Trophoblast cell (in vitro differentiated cells and primary cell): ENCODE data around the gene CELA3A.
"Not testable (repeated sequence)": the region's sequence is repeated elsewhere in the genome, so short reads cannot be mapped to it uniquely, and the experiment has no call there.

Experiments used
- DNase-seq, 2 donors: peaks; one replicate each; pipeline ENCODE4 v3.0.0-alpha.2; 2016
- H2AFZ ChIP-seq: 2 replicates; pipeline ENCODE4 v1.6.1; 2013; ENCODE audit warnings: low read length, moderate library complexity, mild to moderate bottlenecking; ENCODE audit not compliant: insufficient read depth, poor library complexity
- H2AK5ac ChIP-seq: 2 replicates; pipeline ENCODE4 v1.6.1; 2013; ENCODE audit warnings: mild to moderate bottlenecking, low read length
- H2BK120ac ChIP-seq: 2 replicates; pipeline ENCODE4 v1.6.1; 2013; ENCODE audit warnings: low read length, mild to moderate bottlenecking, moderate library complexity; ENCODE audit not compliant: insufficient read depth, poor library complexity
- H2BK12ac ChIP-seq: 2 replicates; pipeline ENCODE4 v1.6.1; 2013; ENCODE audit warnings: mild to moderate bottlenecking, low read length, moderate library complexity
- H2BK5ac ChIP-seq: 2 replicates; pipeline ENCODE4 v1.6.1; 2013; ENCODE audit warnings: low read length, low read depth, moderate library complexity, mild to moderate bottlenecking; ENCODE audit not compliant: poor library complexity
- H3K14ac ChIP-seq: 2 replicates; pipeline ENCODE4 v1.6.1; 2013; ENCODE audit warnings: mild to moderate bottlenecking, low read length
- H3K18ac ChIP-seq: 2 replicates; pipeline ENCODE4 v1.6.1; 2013; ENCODE audit warnings: mild to moderate bottlenecking, low read length
- H3K23ac ChIP-seq: 2 replicates; pipeline ENCODE4 v1.6.1; 2013; ENCODE audit warnings: low read length
- H3K27ac ChIP-seq: 2 replicates; pipeline ENCODE4 v1.5.1; 2013; ENCODE audit warnings: low read depth, mild to moderate bottlenecking, inconsistent platforms, low read length, moderate library complexity
- H3K27me3 ChIP-seq: 2 replicates; pipeline ENCODE4 v1.6.1; 2013; ENCODE audit warnings: inconsistent platforms, mild to moderate bottlenecking, low read length, moderate library complexity; ENCODE audit not compliant: insufficient read depth
- H3K36me3 ChIP-seq, 2 experiments: 1 replicate in 1 of 2; 2 replicates in 1 of 2; pipeline ENCODE4 v1.6.1; 2013; ENCODE audit warnings: low read length in 2 of 2, mild to moderate bottlenecking in 2 of 2, moderate library complexity in 1 of 2; ENCODE audit not compliant: insufficient read depth in 2 of 2, control insufficient read depth in 1 of 2
- H3K4ac ChIP-seq: 2 replicates; pipeline ENCODE4 v1.6.1; 2013; ENCODE audit warnings: low read depth, mild to moderate bottlenecking, low read length, moderate library complexity
- H3K4me1 ChIP-seq, 2 experiments: 1 replicate in 1 of 2; 2 replicates in 1 of 2; pipeline ENCODE4 v1.6.1; 2013; ENCODE audit warnings: low read length in 2 of 2, mild to moderate bottlenecking in 2 of 2, moderate library complexity in 1 of 2; ENCODE audit not compliant: insufficient read depth in 2 of 2, control insufficient read depth in 1 of 2
- H3K4me2 ChIP-seq: 2 replicates; pipeline ENCODE4 v1.6.1; 2013; ENCODE audit warnings: inconsistent platforms, mild to moderate bottlenecking, low read length, moderate library complexity
- H3K4me3 ChIP-seq: 2 replicates; pipeline ENCODE4 v1.5.1; 2013; ENCODE audit warnings: mild to moderate bottlenecking, low read depth, low read length, inconsistent platforms
- H3K79me1 ChIP-seq: one replicate; pipeline ENCODE4 v1.6.1; 2013; ENCODE audit warnings: low read length
- H3K79me2 ChIP-seq: 2 replicates; pipeline ENCODE4 v1.6.1; 2013; ENCODE audit warnings: low read length, mild to moderate bottlenecking; ENCODE audit not compliant: control insufficient read depth, insufficient read depth, poor library complexity
- H3K9ac ChIP-seq: 2 replicates; pipeline ENCODE4 v1.6.1; 2013; ENCODE audit warnings: mild to moderate bottlenecking, low read length
- H3K9me3 ChIP-seq: 2 replicates; pipeline ENCODE4 v1.6.1; 2013; ENCODE audit warnings: low read depth, mild to moderate bottlenecking, control low read depth, inconsistent platforms, low read length; ENCODE audit not compliant: insufficient read depth
- H4K12ac ChIP-seq: 2 replicates; pipeline ENCODE4 v1.6.1; 2013; ENCODE audit warnings: low read depth, mild to moderate bottlenecking, low read length, moderate library complexity
- H4K8ac ChIP-seq: 2 replicates; pipeline ENCODE4 v1.6.1; 2013; ENCODE audit warnings: low read depth, mild to moderate bottlenecking, low read length, moderate library complexity
- H4K91ac ChIP-seq: one replicate; pipeline ENCODE4 v1.6.1; 2013; ENCODE audit warnings: low read depth, mild to moderate bottlenecking, low read length, moderate library complexity
- WGBS: extraction: QIAGEN DNeasy Blood & Tissue Kit; methylation state at CpG from one replicate; pipeline ENCODE4 v1.1.7; 2013; ENCODE audit warnings: missing lambda C conversion rate; ENCODE audit not compliant: insufficient read length, insufficient coverage; ENCODE audit errors: extremely low coverage; 5-methylcytosine and 5-hydroxymethylcytosine counted together

CELA3A gene

GRCh38 chr1:22034834-22035233, 33.4 kb downstream of the CELA3A start:
- not testable (repeated sequence) for H3K4me3 ChIP-seq, H3K27ac ChIP-seq, H3K14ac ChIP-seq, H4K91ac ChIP-seq, H3K4ac ChIP-seq, H4K8ac ChIP-seq, H2BK120ac ChIP-seq, DNase-seq, H3K4me2 ChIP-seq, H3K18ac ChIP-seq, H2BK12ac ChIP-seq, H2BK5ac ChIP-seq, H3K27me3 ChIP-seq, H3K36me3 ChIP-seq, H2AFZ ChIP-seq, H4K12ac ChIP-seq, H3K9ac ChIP-seq, H3K79me2 ChIP-seq, H2AK5ac ChIP-seq, H3K9me3 ChIP-seq, H3K79me1 ChIP-seq, H3K23ac ChIP-seq
- WGBS = no CpG with 5 or more reads among the region's 5 CpGs
- peaks cover 8 to 14% of the 10 kb centered on the region in 2 experiments for H3K4me1 ChIP-seq

GRCh38 chr1:22037520-22037919, 36.1 kb downstream of the CELA3A start:
- Histone ChIP-seq H3K79me2 (no peaks in the 10 kb centered on the region), H2BK12ac (no peak overlapping the region), H3K4me1 (peaks cover 0 to 5% of the 10 kb centered on the region in 2 experiments), H4K91ac (no peak overlapping the region), H3K18ac (no peak overlapping the region), H4K8ac (no peak overlapping the region), H3K4me3 (no peak overlapping the region), H2AK5ac (no peak overlapping the region), H3K14ac (no peak overlapping the region), H3K9ac (no peak overlapping the region), H2AFZ (no peak overlapping the region), H3K36me3 (no peaks in the 10 kb centered on the region), H3K4me2 (no peak overlapping the region), H2BK5ac (no peak overlapping the region), H3K23ac (no peak overlapping the region), H2BK120ac (no peak overlapping the region), H4K12ac (no peak overlapping the region), H3K79me1 (no peaks in the 10 kb centered on the region), H3K4ac (no peak overlapping the region), H3K27me3 (no peaks in the 10 kb centered on the region), H3K27ac (no peak overlapping the region), H3K9me3 (no peaks in the 10 kb centered on the region)
- no CpG with 5 or more reads among the region's 7 CpGs for WGBS
- DNase-seq = no peak

GRCh38 chr1:22038036-22038435, 36.6 kb downstream of the CELA3A start:
- Histone ChIP-seq H3K4me2 (no peak overlapping the region), H3K23ac (no peak overlapping the region), H3K79me2 (no peaks in the 10 kb centered on the region), H3K4me3 (no peak overlapping the region), H3K9me3 (no peaks in the 10 kb centered on the region), H2BK5ac (no peak overlapping the region), H3K18ac (no peak overlapping the region), H3K79me1 (no peaks in the 10 kb centered on the region), H2BK120ac (no peak overlapping the region), H4K12ac (no peak overlapping the region), H3K27ac (no peak overlapping the region), H3K36me3 (no peaks in the 10 kb centered on the region), H3K4me1 (peaks cover 3 to 8% of the 10 kb centered on the region in 2 experiments), H2AFZ (no peak overlapping the region), H4K8ac (no peak overlapping the region), H3K27me3 (no peaks in the 10 kb centered on the region), H2AK5ac (no peak overlapping the region), H4K91ac (no peak overlapping the region), H3K4ac (no peak overlapping the region), H3K14ac (no peak overlapping the region), H3K9ac (no peak overlapping the region), H2BK12ac (no peak overlapping the region)
- no peak for DNase-seq
- WGBS = no CpG with 5 or more reads among the region's 5 CpGs

- no peak overlapping the region for H2BK5ac ChIP-seq
- no peak for DNase-seq
- no peak overlapping the region for H3K18ac ChIP-seq
- H4K91ac ChIP-seq = no peak overlapping the region
- no peak overlapping the region for H3K4me3 ChIP-seq
- no peak overlapping the region for H3K4ac ChIP-seq
- no peaks in the 10 kb centered on the region for H3K27me3 ChIP-seq
- H4K8ac ChIP-seq = peak overlapping the region; percentile 52
- H3K23ac ChIP-seq = no peak overlapping the region
- H3K14ac ChIP-seq = no peak overlapping the region
- H2BK120ac ChIP-seq = no peak overlapping the region
- no peak overlapping the region for H3K27ac ChIP-seq
- no CpG with 5 or more reads among the region's 6 CpGs for WGBS
- no peak overlapping the region for H3K4me2 ChIP-seq
- H3K4me1 ChIP-seq = peaks cover 5 to 12% of the 10 kb centered on the region in 2 experiments
- peak overlapping the region; percentile 67 for H2AFZ ChIP-seq
- no peak overlapping the region for H4K12ac ChIP-seq
- H2BK12ac ChIP-seq = no peak overlapping the region
- no peak overlapping the region for H3K9ac ChIP-seq
- H2AK5ac ChIP-seq = no peak overlapping the region
- H3K79me1 ChIP-seq = no peaks in the 10 kb centered on the region
- no peaks in the 10 kb centered on the region for H3K36me3 ChIP-seq
- no peaks in the 10 kb centered on the region for H3K79me2 ChIP-seq
- no peaks in the 10 kb centered on the region for H3K9me3 ChIP-seq
Measured at GRCh38 chr1:22039594-22040285, 38.3 kb downstream of the CELA3A start.
